ENCODE data around the gene CXCL12.

CXCL12 gene

GRCh38 chr10:44356139-44357022 is 28.5 kb downstream of the CXCL12 start:
- no peak overlapping the region for H3K4me3 ChIP-seq (replicated peaks; ENCODE audit: insufficient read depth, low read length)
- TF ChIP-seq, protein P1, sequence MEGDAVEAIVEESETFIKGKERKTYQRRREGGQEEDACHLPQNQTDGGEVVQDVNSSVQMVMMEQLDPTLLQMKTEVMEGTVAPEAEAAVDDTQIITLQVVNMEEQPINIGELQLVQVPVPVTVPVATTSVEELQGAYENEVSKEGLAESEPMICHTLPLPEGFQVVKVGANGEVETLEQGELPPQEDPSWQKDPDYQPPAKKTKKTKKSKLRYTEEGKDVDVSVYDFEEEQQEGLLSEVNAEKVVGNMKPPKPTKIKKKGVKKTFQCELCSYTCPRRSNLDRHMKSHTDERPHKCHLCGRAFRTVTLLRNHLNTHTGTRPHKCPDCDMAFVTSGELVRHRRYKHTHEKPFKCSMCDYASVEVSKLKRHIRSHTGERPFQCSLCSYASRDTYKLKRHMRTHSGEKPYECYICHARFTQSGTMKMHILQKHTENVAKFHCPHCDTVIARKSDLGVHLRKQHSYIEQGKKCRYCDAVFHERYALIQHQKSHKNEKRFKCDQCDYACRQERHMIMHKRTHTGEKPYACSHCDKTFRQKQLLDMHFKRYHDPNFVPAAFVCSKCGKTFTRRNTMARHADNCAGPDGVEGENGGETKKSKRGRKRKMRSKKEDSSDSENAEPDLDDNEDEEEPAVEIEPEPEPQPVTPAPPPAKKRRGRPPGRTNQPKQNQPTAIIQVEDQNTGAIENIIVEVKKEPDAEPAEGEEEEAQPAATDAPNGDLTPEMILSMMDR (IDR thresholded peaks at IDR 0.05; ENCODE audit: insufficient read depth, low read length) = no peak
- TF ChIP-seq POLR2AphosphoS5 (IDR thresholded peaks at IDR 0.05; ENCODE audit: low read depth) (no peak), SPI1 (IDR thresholded peaks at IDR 0.05; ENCODE audit: borderline replicate concordance, low read depth) (no peak), GABPA (IDR thresholded peaks at IDR 0.05; ENCODE audit: low read depth) (no peak)
- TF ChIP-seq, protein P2, sequence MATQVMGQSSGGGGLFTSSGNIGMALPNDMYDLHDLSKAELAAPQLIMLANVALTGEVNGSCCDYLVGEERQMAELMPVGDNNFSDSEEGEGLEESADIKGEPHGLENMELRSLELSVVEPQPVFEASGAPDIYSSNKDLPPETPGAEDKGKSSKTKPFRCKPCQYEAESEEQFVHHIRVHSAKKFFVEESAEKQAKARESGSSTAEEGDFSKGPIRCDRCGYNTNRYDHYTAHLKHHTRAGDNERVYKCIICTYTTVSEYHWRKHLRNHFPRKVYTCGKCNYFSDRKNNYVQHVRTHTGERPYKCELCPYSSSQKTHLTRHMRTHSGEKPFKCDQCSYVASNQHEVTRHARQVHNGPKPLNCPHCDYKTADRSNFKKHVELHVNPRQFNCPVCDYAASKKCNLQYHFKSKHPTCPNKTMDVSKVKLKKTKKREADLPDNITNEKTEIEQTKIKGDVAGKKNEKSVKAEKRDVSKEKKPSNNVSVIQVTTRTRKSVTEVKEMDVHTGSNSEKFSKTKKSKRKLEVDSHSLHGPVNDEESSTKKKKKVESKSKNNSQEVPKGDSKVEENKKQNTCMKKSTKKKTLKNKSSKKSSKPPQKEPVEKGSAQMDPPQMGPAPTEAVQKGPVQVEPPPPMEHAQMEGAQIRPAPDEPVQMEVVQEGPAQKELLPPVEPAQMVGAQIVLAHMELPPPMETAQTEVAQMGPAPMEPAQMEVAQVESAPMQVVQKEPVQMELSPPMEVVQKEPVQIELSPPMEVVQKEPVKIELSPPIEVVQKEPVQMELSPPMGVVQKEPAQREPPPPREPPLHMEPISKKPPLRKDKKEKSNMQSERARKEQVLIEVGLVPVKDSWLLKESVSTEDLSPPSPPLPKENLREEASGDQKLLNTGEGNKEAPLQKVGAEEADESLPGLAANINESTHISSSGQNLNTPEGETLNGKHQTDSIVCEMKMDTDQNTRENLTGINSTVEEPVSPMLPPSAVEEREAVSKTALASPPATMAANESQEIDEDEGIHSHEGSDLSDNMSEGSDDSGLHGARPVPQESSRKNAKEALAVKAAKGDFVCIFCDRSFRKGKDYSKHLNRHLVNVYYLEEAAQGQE (IDR thresholded peaks at IDR 0.05; ENCODE audit: insufficient replicate concordance, low read depth) = no peak
- DNase-seq (ENCODE audit: low read depth in 1 of 2, low spot score in 1 of 2) = no peak
- H3K27me3 ChIP-seq (ENCODE audit: insufficient read depth, poor library complexity, severe bottlenecking) = no peaks in the 10 kb centered on the region
- no peak overlapping the region for H3K27ac ChIP-seq (replicated peaks)

DNA sequence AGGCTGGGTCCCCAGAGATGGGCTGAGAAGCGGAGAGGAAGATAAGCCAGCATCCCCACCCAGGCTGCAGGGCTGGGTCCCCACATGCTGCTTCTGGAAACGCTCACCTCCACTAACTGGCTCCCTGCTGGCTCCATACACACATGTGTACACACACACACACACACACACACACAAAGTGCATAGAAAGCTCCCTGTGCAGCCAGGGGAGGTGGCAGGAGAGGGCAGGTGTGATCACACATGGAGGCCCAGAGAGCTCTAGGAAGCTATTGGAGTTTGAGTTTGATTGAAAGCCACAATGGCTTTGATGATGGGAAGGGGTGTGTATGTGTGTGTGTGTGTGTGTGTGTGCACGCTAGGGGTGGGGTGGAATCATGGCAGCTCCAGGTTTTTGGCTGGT is 29.3 kb downstream of the CXCL12 start:
- Histone ChIP-seq H3K4me3 (replicated peaks; ENCODE audit: insufficient read depth, low read length) (no peak overlapping the region), H3K27ac (replicated peaks) (no peak overlapping the region), H3K27me3 (ENCODE audit: insufficient read depth, poor library complexity, severe bottlenecking) (no peaks in the 10 kb centered on the region)
- DNase-seq (ENCODE audit: low read depth in 1 of 2, low spot score in 1 of 2) = no peak
- TF ChIP-seq, protein P2 (IDR thresholded peaks at IDR 0.05; ENCODE audit: insufficient replicate concordance, low read depth) = no peak
- no peak for TF ChIP-seq SPI1 (IDR thresholded peaks at IDR 0.05; ENCODE audit: borderline replicate concordance, low read depth)
- no peak for TF ChIP-seq POLR2AphosphoS5 (IDR thresholded peaks at IDR 0.05; ENCODE audit: low read depth)
- no peak for TF ChIP-seq GABPA (IDR thresholded peaks at IDR 0.05; ENCODE audit: low read depth)
- TF ChIP-seq, protein P1 (IDR thresholded peaks at IDR 0.05; ENCODE audit: insufficient read depth, low read length) = no peak

GRCh38 chr10:44354771-44355170 is 30.1 kb downstream of the CXCL12 start:
- no peak for DNase-seq (ENCODE audit: low read depth in 1 of 2, low spot score in 1 of 2)
- H3K27ac ChIP-seq (replicated peaks) = no peak overlapping the region
- no peaks in the 10 kb centered on the region for H3K27me3 ChIP-seq (ENCODE audit: insufficient read depth, poor library complexity, severe bottlenecking)
- H3K4me3 ChIP-seq (replicated peaks; ENCODE audit: insufficient read depth, low read length) = no peak overlapping the region
- TF ChIP-seq SPI1 (IDR thresholded peaks at IDR 0.05; ENCODE audit: borderline replicate concordance, low read depth) (no peak), POLR2AphosphoS5 (IDR thresholded peaks at IDR 0.05; ENCODE audit: low read depth) (no peak), GABPA (IDR thresholded peaks at IDR 0.05; ENCODE audit: low read depth) (no peak)
- TF ChIP-seq, protein P2 (IDR thresholded peaks at IDR 0.05; ENCODE audit: insufficient replicate concordance, low read depth) = no peak
- TF ChIP-seq, protein P1 (IDR thresholded peaks at IDR 0.05; ENCODE audit: insufficient read depth, low read length) = no peak
